GM12878 (cell line): ENCODE measurements around the gene ANKRD13C. TPM values are rescaled to one million over a fixed set of nuclear protein-coding genes. Genes with fewer than 3 reads are reported as not detected.

Experiments
- ATAC-seq: fragments of 200-7000 bp; cut with Tn5 transposase; 3 replicates; pipeline ENCODE4 v1.9.1; 2020; ENCODE audit warnings: mild to moderate bottlenecking, moderate library complexity
- BruUV-seq: library from RNA; stranded (reverse); fragments of 400-500 nt; replicated peaks from 2 replicates; lab custom pipeline; 2021; lab: Mats Ljungman, UMichigan
- CTCF ChIA-PET: fragments of 300-600 bp; sonication (Branson Sonifier 250); formaldehyde crosslinking; extraction: SDS; loops from one replicate; lab custom pipeline; 2021; ENCODE audit warnings: inconsistent platforms; lab: Yijun Ruan, JAX
- POLR2A ChIA-PET: fragments of 350-600 bp; formaldehyde crosslinking; extraction: SDS; loops from one replicate; lab custom pipeline; 2021; ENCODE audit warnings: inconsistent platforms; lab: Charles Lee
- RAD21 ChIA-PET: fragments of 300-600 bp; sonication (Branson Sonifier 250); formaldehyde crosslinking; loops from one replicate; lab custom pipeline; 2023; ENCODE audit warnings: antibody characterized with exemption; ENCODE audit not compliant: unreplicated experiment; lab: Charles Lee
- SMC1A ChIA-PET: fragments of 300-600 bp; sonication (Branson Sonifier 250); formaldehyde crosslinking; loops from one replicate; lab custom pipeline; 2023; ENCODE audit not compliant: unreplicated experiment, uncharacterized antibody; lab: Charles Lee
- DNase-seq: peaks from one replicate; pipeline ENCODE4 v3.0.0-alpha.2; 2011; ENCODE audit warnings: low read depth, low spot score
- FAIRE-seq: peaks from 3 replicates; lab custom pipeline; 2011; peaks lifted over from hg19 to GRCh38; lab: Jason Lieb, UNC
- H2AFZ ChIP-seq: 2 replicates; pipeline ENCODE4 v1.6.0; 2011; ENCODE audit warnings: low read depth, low read length, control low read depth; ENCODE audit not compliant: control insufficient read depth
- H3K27ac ChIP-seq: 2 replicates; pipeline ENCODE4 v1.5.1; 2011; ENCODE audit warnings: control low read depth; ENCODE audit not compliant: control insufficient read depth, insufficient read depth
- H3K27me3 ChIP-seq, 2 experiments: replicated peaks in 1 of 2; 2 replicates each; pipeline versions ENCODE4 v1.6.0 to v1.6.1; 2011; ENCODE audit warnings: low read length in 1 of 2; ENCODE audit not compliant: control insufficient read depth in 2 of 2, insufficient read depth in 2 of 2
- H3K36me3 ChIP-seq, 2 experiments: 2 replicates each; pipeline ENCODE4 v1.5.1; 2011; ENCODE audit warnings: low read length in 1 of 2; ENCODE audit not compliant: control insufficient read depth in 2 of 2, insufficient read depth in 2 of 2
- H3K4me1 ChIP-seq: 2 replicates; pipeline ENCODE4 v1.6.1; 2011; ENCODE audit warnings: mild to moderate bottlenecking, low read length, moderate library complexity, mixed read lengths; ENCODE audit not compliant: control insufficient read depth, insufficient read depth
- H3K4me2 ChIP-seq: 2 replicates; pipeline ENCODE4 v1.6.0; 2011; ENCODE audit warnings: control low read depth; ENCODE audit not compliant: control insufficient read depth, insufficient read depth
- H3K4me3 ChIP-seq: fragments of 200-600 bp; sonication (generic); 2 replicates; pipeline ENCODE4 v1.5.1; 2016
- H3K79me2 ChIP-seq: 2 replicates; pipeline ENCODE4 v1.6.0; 2011; ENCODE audit warnings: low read length; ENCODE audit not compliant: control insufficient read depth, insufficient read depth
- H3K9ac ChIP-seq: 2 replicates; pipeline ENCODE4 v1.8.0; 2011; ENCODE audit warnings: low read length, control low read depth, mixed read lengths; ENCODE audit not compliant: control insufficient read depth, insufficient read depth
- H3K9me3 ChIP-seq: replicated peaks from 3 replicates; pipeline ENCODE4 v1.5.1; 2011; ENCODE audit warnings: mild to moderate bottlenecking, low read length; ENCODE audit not compliant: control insufficient read depth, insufficient read depth
- H4K20me1 ChIP-seq: 2 replicates; pipeline ENCODE4 v1.6.0; 2011; ENCODE audit not compliant: control insufficient read depth, insufficient read depth
- EED ChIP-seq: sonication (generic); IDR thresholded peaks from 2 replicates; pipeline ENCODE4 v1.6.1; 2016; ENCODE audit warnings: antibody characterized with exemption, low read depth
- MYC ChIP-seq: IDR thresholded peaks from 2 replicates; pipeline ENCODE4 v1.6.1; 2011; ENCODE audit warnings: mild to moderate bottlenecking, low read length, moderate library complexity, inconsistent platforms; ENCODE audit not compliant: insufficient read depth, insufficient replicate concordance, insufficient read length, severe bottlenecking
- NR2F1 ChIP-seq: fragments of 450-650 bp; conservative IDR thresholded peaks from 2 replicates; pipeline ENCODE4 v1.6.1; 2017; ENCODE audit warnings: mild to moderate bottlenecking
- SMC3 ChIP-seq: IDR thresholded peaks from 2 replicates; pipeline ENCODE4 v1.6.1; 2011; ENCODE audit warnings: low read length, improper control_type of control experiment, borderline replicate concordance
- TAF1 ChIP-seq: IDR thresholded peaks from 2 replicates; pipeline ENCODE4 v1.6.1; 2011; ENCODE audit warnings: mild to moderate bottlenecking, low read depth, low read length, borderline replicate concordance
- WGBS: methylation state at CpG from one replicate; pipeline ENCODE4 v1.1.6; 2016; ENCODE audit warnings: low lambda C conversion rate; ENCODE audit not compliant: insufficient replicate concordance, insufficient coverage; ENCODE audit errors: missing lambda C conversion rate; 5-methylcytosine and 5-hydroxymethylcytosine counted together
- in situ Hi-C: fragments of 300-500 bp; cut with MboI; formaldehyde crosslinking; loops from 9 replicates; pipeline ENCODE4 v1.14.3; 2018; ENCODE audit warnings: mixed read lengths
- intact Hi-C: fragments of 100-400 bp; cut with micrococcal nuclease; formaldehyde crosslinking; loops from one replicate; pipeline ENCODE4 v1.14.2; 2022; ENCODE audit not compliant: unreplicated experiment
- polyA plus RNA-seq, 11 experiments: library from polyadenylated mRNA; depleted of rRNA in 4 of 11; unstranded in 6 of 11; stranded (reverse) in 5 of 11; fragments of >200 nt; fragmentation: Nextera tagmentation in 4 of 11; fragmentation: Illumina TruSeq in 1 of 11; extraction: Ambion mirVana in 4 of 11; extraction: Trizol in 1 of 11; gene quantifications; 1 replicate in 1 of 11; 2 replicates in 10 of 11; pipeline versions ENCODE4 v1.2.1 to v1.2.3, GENCODE V29; 2011 to 2016; ENCODE audit warnings: inconsistent platforms in 2 of 11, missing spikeins in 2 of 11, low read depth in 1 of 11
- total RNA-seq, 4 experiments: library from RNA; depleted of rRNA in 3 of 4; stranded (reverse); fragments of >200 nt in 3 of 4; fragmentation: Illumina TruSeq in 1 of 4; extraction: Trizol in 1 of 4; gene quantifications; 2 replicates each; pipeline versions ENCODE4 v1.2.1 to v1.2.3, GENCODE V29; 2013 to 2021
- TF ChIP-seq, protein P1 (sequence below): fragments of 450-650 bp; IDR thresholded peaks from 2 replicates; pipeline ENCODE4 v1.6.1; 2017; ENCODE audit warnings: borderline replicate concordance
- TF ChIP-seq, protein P2 (sequence below): IDR thresholded peaks from 2 replicates; pipeline ENCODE4 v1.6.1; 2012; ENCODE audit warnings: mild to moderate bottlenecking, low read depth, low read length
- TF ChIP-seq, protein P3 (sequence below): IDR thresholded peaks from 2 replicates; pipeline ENCODE4 v1.6.1; 2011; ENCODE audit warnings: low read depth, mild to moderate bottlenecking, low read length, moderate library complexity, borderline replicate concordance; ENCODE audit errors: extremely low read depth

The ANKRD13C gene
- total and polyA plus RNA-seq, 10 of the 15 experiments (the other 5 are each of a cell fraction or from before 2014, with no cell fraction given), result 3.7 to 24.4 (median 14.1) TPM

DNA sequence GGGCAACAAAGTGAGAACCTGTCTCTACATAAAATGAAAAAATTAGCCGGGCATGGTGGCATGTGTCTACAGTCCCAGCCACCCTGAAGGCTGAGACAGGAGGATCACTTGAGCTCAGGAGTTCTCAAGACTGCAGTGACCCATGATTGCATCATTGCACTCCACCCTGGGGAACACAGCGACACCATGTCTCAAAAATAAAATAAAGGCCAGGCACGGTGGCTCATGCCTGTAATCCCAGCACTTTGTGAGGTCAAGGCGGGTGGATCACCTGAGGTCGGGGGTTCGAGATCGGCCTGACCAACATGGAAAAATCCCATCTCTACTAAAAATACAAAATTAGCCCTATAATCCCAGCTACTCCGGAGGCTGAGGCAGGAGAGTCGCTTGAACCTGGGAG, 20.1 kb downstream of the ANKRD13C start:
- Histone ChIP-seq H3K27ac (no peak overlapping the region), H3K79me2 (no peaks in the 10 kb centered on the region; the same call in 1 of the 2 replicates), H2AFZ (no peak overlapping the region), H3K27me3 (no peaks in the 10 kb centered on the region), H3K4me2 (no peak overlapping the region), H4K20me1 (no peaks in the 10 kb centered on the region), H3K36me3 (peaks cover 2 to 3% of the 10 kb centered on the region in 2 experiments; a peak in 1 of 4 replicates), H3K4me3 (no peak overlapping the region), H3K4me1 (no peaks in the 10 kb centered on the region), H3K9ac (no peak overlapping the region), H3K9me3 (no peaks in the 10 kb centered on the region; the same call in 2 of the 3 replicates)
- SMC1A ChIA-PET, result interaction anchor here (0.7 kb wide), 1 partner anchor 168 kb away, joined by 3 read pairs; no protein-coding TSS in a partner anchor
- in situ Hi-C loops, result no loop called here
- DNase-seq, result no peak
- CTCF ChIA-PET, result no interaction called here
- no peak for FAIRE-seq
- TF ChIP-seq, protein P1, sequence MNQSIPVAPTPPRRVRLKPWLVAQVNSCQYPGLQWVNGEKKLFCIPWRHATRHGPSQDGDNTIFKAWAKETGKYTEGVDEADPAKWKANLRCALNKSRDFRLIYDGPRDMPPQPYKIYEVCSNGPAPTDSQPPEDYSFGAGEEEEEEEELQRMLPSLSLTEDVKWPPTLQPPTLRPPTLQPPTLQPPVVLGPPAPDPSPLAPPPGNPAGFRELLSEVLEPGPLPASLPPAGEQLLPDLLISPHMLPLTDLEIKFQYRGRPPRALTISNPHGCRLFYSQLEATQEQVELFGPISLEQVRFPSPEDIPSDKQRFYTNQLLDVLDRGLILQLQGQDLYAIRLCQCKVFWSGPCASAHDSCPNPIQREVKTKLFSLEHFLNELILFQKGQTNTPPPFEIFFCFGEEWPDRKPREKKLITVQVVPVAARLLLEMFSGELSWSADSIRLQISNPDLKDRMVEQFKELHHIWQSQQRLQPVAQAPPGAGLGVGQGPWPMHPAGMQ, result no peak
- TF ChIP-seq SMC3 (no peak), MYC (no peak), TAF1 (no peak), NR2F1 (no peak), EED (no peak)
- TF ChIP-seq, protein P2, sequence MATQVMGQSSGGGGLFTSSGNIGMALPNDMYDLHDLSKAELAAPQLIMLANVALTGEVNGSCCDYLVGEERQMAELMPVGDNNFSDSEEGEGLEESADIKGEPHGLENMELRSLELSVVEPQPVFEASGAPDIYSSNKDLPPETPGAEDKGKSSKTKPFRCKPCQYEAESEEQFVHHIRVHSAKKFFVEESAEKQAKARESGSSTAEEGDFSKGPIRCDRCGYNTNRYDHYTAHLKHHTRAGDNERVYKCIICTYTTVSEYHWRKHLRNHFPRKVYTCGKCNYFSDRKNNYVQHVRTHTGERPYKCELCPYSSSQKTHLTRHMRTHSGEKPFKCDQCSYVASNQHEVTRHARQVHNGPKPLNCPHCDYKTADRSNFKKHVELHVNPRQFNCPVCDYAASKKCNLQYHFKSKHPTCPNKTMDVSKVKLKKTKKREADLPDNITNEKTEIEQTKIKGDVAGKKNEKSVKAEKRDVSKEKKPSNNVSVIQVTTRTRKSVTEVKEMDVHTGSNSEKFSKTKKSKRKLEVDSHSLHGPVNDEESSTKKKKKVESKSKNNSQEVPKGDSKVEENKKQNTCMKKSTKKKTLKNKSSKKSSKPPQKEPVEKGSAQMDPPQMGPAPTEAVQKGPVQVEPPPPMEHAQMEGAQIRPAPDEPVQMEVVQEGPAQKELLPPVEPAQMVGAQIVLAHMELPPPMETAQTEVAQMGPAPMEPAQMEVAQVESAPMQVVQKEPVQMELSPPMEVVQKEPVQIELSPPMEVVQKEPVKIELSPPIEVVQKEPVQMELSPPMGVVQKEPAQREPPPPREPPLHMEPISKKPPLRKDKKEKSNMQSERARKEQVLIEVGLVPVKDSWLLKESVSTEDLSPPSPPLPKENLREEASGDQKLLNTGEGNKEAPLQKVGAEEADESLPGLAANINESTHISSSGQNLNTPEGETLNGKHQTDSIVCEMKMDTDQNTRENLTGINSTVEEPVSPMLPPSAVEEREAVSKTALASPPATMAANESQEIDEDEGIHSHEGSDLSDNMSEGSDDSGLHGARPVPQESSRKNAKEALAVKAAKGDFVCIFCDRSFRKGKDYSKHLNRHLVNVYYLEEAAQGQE, result no peak
- TF ChIP-seq, protein P3, sequence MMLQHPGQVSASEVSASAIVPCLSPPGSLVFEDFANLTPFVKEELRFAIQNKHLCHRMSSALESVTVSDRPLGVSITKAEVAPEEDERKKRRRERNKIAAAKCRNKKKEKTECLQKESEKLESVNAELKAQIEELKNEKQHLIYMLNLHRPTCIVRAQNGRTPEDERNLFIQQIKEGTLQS, result no peak
- POLR2A ChIA-PET, result interaction anchor here (0.6 kb wide), 1 partner anchor 59 kb away, joined by 4 read pairs; no protein-coding TSS in a partner anchor
- no TSS peak for BruUV-seq
- 94% methylated on average over 9 of the region's 9 CpGs for WGBS
- intact Hi-C loops, result no loop called here
- RAD21 ChIA-PET, result no interaction called here
- no peak for ATAC-seq
